HG03354 (cell line): ENCODE results near the gene EXOSC10.
"Not testable (repeated sequence)": the region's sequence is repeated elsewhere in the genome, so short reads cannot be mapped to it uniquely, and the experiment has no call there.

Experiments
- ATAC-seq: cut with Tn5 transposase; IDR thresholded peaks from one replicate; pipeline ENCODE4 v1.9.1; 2021; ENCODE audit warnings: mild to moderate bottlenecking; ENCODE audit not compliant: unreplicated experiment, poor library complexity, severe bottlenecking

The EXOSC10 gene

DNA sequence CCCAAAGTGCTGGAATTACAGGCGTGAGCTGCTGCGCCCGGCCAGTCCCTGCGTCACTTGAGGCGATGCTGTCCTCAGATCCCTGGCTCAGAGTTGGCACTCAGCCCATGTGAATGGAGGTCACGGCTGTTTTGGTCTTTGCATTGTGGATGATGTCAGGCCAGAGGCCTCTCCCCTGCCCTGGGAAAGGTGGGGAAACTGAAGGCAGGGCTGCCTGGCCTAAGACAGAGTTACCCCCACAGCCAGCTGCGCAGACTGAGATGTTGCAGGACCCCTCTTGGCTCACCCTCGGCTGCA lies 53.5 kb downstream of the EXOSC10 start:
- no peak for ATAC-seq

DNA sequence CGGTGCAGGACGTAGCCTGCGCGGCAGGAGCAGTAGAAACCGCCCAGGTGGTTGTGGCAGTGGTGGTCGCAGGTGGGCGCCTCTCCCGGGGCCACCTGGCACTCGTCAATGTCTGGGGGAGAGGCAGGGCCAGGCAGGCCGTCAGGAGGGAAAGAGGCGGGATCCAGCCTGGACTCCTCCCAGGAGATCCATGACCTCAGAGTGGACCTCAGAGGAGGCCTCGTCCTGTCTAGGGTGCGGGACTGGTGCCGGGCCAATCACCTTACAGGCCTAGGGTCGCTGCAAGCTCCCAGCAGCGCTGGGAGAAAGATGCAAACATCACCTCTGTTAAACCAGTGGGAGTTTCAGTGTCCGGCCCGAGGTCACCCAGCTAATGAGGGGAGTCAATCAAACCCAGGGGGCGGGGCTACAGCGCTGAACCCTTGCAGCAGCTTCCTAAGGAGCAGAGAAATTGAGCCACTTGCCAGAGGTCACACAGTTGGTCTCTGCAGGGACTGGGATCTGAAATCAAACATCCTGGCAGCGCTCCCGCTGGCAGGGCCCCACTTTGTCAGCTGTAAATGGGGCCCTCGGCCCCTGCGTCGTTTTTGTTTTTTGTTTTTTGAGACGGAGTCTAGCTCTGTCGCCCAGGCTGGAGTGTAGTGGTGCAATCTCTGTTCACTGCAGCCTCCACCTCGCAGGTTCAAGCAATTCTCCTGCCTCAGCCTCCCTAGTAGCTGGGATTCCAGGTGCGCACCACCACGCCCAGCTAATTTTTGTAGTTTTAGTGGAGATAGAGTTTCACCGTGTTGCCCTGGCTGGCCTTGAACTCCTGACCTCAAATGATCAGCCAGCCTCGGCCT lies 54.0 kb downstream of the EXOSC10 start:
- no peak for ATAC-seq

DNA sequence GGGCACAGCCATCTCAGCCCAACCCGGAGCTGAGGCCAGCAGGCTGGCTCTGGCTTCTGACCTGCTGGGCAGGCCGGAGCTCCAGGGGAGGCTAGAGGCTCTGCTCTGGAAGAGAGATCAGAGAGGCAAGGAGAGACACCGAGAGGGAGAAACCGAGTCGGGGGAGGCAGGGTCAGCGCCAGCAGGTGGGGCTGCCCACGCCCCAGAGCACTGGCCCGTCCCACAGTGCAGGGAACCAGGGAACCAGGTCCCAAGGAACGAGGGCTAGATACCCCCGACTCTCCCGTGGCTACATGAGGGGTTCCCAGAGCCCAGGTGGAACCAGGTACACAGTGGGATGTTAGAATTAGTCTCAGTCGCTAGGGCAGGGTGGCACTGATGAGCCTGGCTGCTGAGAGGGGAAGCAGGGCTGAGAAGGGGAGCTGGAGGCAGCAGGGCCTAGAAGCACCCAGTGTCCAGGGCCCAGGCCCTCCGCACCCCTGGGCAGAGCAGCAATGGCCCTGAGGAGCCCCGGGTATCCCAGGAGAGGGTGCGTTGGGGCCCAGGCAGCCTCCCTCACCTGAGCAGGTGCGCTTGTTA lies 54.7 kb downstream of the EXOSC10 start:
- ATAC-seq, result no peak

DNA sequence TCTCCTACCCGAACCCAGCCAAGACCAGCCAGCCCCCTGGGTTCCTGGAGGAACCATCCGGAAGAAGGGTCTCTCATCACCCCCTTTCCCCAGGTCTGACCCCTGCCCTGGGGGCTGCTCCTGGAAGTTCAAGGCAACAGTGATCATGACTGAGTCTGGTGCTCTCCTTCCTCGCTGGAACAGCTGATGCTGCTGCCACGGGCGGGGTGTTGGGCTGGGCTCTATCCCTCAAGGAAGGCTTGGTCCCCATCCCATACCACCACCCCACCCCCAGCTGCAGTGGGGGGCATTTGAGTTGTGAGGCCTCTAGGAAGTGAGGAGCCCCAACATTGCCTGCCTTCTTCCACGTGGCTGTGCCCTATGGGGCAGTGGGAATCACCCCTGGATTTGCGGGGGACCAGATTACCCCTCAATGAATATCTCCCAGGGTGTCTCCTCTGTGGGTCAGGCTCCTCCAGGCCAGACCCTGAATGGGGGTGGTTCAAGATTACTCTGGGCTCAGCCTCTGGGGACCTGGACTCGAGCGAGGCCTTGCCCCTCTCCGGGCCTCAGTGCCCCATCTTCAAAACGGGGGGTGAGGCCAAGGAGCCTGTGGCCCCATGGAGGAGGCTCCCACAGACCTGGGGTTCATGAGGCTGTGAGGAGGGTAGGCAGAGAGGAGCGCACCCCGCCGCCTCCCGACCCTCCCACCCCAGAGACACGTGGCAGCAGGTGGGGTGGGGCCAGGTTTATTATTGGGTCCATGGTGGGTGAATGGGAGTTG lies 55.4 kb downstream of the EXOSC10 start:
- ATAC-seq, result no peak

DNA sequence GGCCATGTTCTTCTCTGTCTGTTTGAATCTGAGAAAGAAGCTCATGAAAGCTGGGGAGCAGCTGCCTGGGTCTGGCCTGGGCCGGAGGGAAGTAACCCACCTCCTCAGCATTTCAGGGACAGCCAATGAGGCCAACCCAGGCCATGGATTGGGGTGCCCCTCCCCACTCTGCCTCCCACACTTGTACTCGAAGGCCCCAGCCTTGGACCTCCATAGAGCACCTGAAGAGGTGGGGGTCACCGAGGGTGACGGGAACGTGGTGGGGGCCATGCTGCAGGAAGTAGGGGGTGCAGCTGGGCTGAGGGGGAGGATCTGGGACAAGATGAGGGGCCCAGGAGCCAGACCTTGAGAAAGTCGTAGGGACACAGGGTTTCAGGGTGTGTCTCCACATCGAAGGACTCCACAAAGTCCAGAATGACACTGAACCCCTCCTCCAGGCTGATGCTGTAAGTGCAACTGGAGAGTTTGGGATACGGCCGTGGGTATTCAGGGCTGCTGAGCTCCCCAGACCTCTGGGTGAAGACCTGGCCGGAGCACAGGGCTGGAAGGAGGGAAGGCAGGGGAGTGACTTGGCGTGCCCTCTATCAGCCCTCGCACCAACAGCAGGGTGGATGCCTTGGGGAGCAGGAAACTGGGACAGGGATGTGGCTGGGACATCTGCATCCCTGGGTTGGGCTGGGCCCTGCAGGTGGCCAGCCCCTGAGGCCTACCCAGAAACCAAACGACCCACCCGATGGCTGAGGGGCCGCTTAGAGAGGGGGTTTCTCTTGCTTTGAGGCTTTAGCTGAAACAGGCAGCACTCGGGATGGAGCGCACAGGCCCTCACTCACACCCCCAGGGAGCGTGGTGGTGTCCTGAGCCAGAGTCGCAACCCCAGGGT lies 56.4 kb downstream of the EXOSC10 start:
- ATAC-seq, result no peak

DNA sequence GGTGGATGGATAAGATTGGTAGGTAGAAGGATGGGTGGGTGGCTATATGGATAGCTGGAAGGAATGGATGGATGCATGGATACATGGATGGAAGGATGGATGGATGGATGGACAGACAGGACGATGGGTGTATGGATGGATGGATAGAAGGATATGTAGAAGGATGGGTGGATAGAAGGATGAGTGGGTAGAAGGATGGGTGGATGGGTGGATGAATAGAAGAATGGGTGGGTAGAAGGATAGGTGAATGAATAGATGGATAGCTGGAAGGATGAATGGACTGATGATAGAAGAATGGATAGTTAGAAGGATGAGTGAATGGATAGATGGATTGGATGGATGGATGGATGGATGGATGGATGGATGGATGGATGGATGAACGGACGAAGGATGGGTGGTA lies 57.6 kb downstream of the EXOSC10 start:
- ATAC-seq, result no peak

DNA sequence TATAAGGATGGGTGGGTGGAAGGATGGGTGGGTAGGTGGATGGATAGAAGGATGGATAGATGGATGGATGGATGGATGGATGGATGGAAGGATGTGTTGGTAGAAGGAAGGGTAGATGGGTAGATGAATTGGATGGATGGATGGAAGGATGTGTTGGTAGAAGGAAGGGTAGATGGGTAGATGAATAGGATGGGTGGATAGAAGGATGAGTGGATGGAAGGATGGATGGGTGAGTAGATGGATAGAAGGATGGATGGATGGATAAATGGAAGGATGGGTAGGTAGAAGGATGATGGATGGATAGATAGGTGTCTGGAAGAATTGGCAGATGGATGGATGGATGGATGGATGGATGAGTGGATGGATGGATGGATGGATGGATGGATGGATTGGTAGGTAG lies 58.6 kb downstream of the EXOSC10 start:
- ATAC-seq, result no peak

DNA sequence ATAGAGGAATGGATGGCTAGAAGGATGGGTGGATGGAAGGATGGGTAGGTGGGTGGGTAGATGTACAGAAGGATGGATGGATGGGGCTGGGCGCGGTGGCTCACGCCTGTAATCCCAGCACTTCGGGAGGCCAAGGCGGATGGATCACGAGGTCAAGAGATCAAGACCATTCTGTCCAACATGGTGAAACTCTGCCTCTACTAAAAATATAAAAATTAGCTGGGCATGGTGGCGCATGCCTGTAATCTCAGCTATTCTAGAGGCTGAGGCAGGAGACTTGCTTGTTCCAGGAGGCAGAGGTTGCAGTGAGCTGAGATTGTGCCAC lies 59.6 kb downstream of the EXOSC10 start:
- ATAC-seq, result not testable (repeated sequence)

DNA sequence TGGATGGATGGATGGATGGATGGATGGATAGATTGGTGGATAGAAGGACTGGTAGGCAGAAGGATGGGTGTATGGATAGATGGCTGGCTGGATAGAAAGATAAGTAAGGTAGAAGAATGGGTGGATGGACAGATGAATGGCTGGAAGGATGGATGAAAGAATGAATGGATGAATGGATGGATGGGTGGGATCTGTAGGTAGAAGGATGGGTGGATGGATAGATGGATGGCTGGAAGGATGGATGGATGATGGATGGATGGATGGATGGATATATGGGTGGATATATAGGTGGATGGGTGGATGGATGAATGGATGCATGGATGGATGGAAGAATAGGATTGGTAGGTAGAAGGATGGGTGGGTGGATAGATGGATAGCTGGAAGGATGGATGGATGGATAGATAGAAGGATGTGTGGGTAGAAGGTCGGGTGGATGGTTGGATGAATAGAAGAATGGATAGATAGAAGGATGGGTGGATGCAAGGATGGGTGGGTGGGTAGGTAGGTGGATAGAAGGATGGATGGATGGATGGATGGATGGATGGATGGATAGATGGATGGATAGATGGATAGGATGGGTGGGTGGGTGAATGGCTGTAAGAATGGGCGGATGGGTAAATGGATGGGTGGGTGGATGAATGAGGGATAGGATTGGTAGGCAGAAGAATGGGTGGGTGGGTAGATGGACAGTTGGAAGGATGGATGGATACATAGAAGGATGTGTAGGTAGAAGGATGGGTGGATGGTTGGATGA lies 60.1 kb downstream of the EXOSC10 start:
- ATAC-seq, result no peak

DNA sequence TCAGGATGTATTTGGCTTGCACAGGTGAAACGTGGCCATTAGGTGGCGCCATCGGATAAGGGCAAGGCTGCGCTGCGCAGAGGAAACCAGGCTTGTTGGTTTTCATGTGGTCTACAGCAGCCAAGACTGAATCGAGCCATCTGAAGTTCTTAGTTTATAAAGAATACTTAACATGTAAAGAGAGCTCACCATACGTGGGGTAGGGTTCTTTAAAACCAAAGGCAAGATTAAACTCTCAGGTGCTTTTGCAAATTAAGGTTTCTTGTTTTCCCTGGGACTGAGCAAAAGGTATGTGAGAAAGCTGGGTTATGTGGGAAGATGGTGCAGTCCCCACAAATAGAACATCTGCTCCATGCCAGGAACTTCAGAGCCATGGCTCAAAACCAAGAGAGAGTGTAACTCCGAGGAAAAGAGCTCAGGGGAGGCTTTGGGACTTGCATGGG lies 61.9 kb downstream of the EXOSC10 start:
- peak; percentile 64 for ATAC-seq

DNA sequence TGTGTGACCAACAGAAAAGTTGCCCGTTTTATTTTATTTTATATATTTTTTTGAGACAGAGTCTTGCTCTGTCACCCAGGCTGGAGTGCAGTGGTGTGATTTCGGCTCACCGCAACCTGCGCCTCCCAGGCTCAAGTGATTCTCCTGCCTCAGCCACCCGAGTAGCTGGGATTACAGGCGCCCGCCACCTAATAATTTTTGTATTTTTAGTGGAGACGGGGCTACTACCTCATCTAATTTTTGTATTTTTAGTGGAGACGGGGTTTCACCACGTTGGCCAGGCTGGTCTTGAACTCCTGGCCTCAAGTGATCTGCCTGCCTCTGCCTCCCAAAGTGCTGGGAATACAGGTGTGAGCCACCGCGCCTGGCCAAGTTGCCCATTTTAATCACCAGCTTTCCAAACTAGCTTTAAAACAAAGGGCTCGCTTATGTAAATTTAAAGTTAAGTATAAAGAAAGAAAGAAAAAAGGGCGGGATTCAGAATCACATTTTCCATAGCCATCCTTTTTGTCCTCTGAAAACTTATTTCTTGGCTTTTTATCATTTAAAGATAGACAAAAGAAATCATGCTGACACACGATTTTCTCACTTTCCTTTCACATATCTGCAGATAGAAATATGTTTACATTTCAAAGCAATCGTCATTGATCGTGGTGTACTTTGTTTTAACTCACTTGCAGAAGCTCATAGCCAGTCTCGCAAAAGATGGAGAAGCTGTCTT lies 62.5 kb downstream of the EXOSC10 start:
- ATAC-seq, result not testable (repeated sequence)

DNA sequence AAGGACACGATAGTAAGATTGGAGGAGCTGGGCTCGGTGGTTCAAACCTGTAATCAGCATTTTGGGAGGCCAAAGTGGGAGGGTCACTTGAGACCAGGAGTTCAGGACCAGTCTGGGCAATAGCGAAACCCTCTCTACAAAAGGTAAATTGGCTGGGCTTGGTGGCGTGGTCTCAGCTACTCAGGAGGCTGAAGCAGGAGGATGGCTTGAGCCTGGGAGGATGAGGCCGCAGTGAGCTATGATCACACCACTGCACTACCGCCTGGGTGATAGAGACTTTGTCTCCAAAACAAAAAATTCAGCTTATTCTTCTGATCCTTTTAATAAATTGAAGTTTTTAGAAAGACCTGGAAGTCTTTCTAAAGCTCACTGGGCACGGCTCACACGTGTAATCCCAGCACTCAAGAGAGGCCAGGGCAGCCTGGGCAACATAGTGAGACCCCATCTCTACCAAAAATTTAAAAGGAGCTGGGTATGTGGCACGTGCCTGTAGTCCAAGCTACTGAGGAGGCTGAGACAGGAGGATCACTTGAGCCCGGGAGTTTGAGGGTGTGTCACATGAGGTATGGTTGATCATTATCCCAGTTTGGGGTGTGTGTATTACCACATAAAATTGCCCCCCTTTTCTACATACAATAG lies 67.9 kb downstream of the EXOSC10 start:
- ATAC-seq, result no peak

DNA sequence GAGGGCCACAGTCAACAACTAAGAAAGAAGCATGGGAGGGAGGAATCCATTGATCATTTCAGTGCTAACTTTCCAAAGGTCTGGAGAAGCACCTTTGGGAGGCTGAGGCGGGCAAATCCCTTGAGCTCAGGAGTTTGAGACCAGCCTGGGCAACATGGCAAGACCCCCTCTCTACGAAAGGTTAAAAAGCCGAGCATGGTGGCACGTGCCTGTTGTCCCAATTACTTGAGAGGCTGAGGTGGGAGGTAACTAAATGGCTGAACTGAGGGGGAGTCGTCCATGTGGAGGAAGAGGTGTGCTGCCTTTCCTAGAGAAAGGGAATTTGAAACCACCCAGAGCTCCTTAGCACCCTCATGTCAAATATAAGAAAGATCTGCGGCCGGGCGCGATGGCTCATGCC lies 68.8 kb downstream of the EXOSC10 start:
- ATAC-seq, result no peak

DNA sequence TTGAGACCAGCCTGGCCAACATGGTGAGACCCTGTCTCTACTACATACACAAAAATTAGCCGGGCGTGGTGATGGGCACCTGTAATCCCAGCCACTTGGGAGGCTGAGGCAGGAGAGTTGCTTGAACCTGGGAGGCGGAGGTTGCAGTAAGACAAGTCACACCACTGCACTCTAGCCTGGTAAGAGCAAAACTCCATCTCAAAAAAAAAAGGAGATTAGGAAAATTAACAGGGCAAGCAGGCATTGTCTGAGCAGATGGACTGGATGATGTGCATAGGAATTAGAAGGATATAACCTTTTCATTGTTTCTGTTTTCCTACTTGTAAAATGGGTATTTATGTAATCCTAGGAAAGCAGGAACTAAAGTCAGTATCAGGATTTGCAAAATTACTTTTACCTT lies 71.7 kb downstream of the EXOSC10 start:
- no peak for ATAC-seq

DNA sequence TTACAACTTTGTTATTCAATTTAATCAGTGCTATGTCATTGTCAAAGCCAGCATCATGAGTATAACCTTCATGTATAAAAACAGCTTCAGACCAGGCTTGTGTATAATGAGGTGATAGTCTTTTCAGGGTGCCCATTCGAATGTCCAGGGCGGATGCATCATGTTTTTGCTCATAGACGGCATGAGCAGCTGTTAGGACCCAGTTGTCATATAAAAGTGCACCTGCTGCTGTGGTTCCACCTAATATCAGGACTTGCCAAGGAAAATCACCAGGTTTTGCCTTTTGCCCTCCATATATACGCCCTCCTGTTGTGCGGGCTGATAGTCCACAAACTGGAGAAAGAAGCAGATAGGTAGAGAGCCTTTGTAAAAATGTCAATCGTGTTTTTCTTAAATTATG lies 72.4 kb downstream of the EXOSC10 start:
- no peak for ATAC-seq

DNA sequence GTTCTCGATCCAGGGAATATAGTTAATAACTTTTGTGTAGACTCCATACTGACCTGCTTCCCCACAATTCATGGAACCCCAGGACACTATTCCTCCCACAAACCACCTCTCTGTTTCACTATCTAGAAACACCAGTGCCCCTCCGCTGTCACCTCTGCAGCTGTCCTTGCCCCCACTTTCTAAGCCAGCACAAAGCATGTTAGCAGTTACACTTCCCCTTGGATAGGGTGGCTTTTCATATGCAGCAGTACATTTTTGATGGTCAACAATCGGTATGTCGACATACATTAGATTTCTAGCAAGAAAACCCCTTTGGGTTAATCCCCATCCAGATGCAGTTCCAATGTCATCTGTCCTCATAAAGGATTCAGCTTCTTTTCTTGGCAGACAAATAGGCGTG lies 72.8 kb downstream of the EXOSC10 start:
- no peak for ATAC-seq

DNA sequence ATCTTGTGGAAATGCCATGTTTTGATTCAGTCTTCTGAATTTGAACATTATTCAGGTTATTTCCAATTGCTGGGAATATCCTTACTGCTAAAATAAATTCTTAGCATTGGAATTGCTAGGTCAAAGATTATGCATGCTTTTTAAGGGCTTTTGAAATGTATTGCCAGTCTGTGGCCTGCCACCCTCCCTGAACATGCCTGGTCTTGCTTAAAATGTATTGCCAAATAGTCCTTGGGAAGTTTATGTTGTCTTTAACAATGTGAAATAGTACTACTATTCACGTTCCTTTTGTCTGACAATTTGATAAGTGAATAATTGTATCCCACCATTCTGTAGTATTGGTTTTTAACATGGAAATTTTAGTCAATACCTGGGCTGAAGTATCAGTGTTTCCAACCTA lies 73.6 kb downstream of the EXOSC10 start:
- no peak for ATAC-seq

DNA sequence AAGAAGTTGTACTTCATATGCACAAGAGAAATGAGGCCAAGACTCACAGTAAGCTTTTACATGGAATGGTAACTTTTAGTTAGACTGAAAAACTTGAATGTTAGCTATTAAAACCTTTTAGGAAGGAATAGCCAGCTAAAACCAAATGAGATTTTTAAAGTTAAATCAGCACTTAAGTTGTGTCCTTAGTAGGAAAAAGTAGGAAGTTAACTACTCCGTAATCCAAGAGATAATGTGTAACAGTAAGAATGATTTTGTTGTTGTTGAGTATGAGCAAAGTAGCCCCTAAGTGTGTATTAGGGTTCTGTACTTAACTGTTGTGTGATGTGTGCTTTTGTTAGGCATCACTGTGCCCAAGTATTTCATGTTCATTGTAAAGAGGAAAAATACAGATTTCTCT lies 74.1 kb downstream of the EXOSC10 start:
- no peak for ATAC-seq

DNA sequence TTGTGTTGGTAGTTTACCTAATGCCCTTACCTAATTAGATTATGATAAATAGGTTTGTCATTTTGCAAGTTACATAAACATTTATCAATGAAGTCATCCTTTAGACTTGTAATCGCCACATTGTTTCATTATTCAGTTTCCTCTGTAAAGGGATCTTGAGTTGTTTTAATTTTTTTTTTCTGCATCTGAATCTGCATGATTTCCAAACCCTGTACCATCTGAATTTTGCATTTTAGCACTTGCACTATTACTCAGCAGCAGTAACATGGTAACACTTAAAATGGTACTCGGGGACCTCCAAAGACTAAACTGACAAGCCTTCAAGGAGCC lies 74.8 kb downstream of the EXOSC10 start:
- no peak for ATAC-seq
